Measurements from ENCODE around the gene SMCO4. TPM values are rescaled to one million over a fixed set of nuclear protein-coding genes. Genes with fewer than 3 reads are reported as not detected.

Gene SMCO4
- total RNA-seq, 1 experiment from 2014 or later = 50.1 TPM

DNA sequence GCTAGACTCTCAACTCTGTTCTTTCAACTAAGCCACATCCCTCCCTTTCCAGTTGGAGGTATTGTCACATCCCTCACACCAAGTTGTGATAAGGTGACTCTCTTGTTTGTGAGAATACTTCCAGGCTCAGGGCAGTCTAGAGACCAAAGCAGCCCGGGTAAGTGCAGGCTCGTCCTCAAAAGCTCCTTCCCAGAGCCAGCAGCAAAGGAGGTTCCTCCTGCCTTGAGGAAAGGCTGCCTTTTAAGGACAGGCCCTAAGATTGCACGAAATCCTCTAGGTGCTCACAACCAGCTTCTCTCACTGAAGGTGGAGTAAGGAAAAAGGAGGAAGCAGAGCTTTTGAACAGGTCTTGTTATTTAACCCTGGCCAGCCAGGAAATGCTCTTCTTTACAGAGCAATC is 53.4 kb downstream of the SMCO4 start (continued):
- TF ChIP-seq, protein P1, sequence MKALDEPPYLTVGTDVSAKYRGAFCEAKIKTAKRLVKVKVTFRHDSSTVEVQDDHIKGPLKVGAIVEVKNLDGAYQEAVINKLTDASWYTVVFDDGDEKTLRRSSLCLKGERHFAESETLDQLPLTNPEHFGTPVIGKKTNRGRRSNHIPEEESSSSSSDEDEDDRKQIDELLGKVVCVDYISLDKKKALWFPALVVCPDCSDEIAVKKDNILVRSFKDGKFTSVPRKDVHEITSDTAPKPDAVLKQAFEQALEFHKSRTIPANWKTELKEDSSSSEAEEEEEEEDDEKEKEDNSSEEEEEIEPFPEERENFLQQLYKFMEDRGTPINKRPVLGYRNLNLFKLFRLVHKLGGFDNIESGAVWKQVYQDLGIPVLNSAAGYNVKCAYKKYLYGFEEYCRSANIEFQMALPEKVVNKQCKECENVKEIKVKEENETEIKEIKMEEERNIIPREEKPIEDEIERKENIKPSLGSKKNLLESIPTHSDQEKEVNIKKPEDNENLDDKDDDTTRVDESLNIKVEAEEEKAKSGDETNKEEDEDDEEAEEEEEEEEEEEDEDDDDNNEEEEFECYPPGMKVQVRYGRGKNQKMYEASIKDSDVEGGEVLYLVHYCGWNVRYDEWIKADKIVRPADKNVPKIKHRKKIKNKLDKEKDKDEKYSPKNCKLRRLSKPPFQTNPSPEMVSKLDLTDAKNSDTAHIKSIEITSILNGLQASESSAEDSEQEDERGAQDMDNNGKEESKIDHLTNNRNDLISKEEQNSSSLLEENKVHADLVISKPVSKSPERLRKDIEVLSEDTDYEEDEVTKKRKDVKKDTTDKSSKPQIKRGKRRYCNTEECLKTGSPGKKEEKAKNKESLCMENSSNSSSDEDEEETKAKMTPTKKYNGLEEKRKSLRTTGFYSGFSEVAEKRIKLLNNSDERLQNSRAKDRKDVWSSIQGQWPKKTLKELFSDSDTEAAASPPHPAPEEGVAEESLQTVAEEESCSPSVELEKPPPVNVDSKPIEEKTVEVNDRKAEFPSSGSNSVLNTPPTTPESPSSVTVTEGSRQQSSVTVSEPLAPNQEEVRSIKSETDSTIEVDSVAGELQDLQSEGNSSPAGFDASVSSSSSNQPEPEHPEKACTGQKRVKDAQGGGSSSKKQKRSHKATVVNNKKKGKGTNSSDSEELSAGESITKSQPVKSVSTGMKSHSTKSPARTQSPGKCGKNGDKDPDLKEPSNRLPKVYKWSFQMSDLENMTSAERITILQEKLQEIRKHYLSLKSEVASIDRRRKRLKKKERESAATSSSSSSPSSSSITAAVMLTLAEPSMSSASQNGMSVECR (CRISPR knock-in tag; IDR thresholded peaks at IDR 0.05; ENCODE audit: borderline replicate concordance) = no peak
- TF ChIP-seq NFYB (CRISPR knock-in tag; conservative IDR thresholded peaks at IDR 0.05; ENCODE audit: low read depth) (no peak), ZBTB21 (CRISPR knock-in tag; IDR thresholded peaks at IDR 0.05; ENCODE audit: borderline replicate concordance) (no peak), NR2C2 (CRISPR knock-in tag; IDR thresholded peaks at IDR 0.05) (no peak)
- TF ChIP-seq, protein P2, sequence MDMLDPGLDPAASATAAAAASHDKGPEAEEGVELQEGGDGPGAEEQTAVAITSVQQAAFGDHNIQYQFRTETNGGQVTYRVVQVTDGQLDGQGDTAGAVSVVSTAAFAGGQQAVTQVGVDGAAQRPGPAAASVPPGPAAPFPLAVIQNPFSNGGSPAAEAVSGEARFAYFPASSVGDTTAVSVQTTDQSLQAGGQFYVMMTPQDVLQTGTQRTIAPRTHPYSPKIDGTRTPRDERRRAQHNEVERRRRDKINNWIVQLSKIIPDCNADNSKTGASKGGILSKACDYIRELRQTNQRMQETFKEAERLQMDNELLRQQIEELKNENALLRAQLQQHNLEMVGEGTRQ (CRISPR knock-in tag; IDR thresholded peaks at IDR 0.05) = no peak

DNA sequence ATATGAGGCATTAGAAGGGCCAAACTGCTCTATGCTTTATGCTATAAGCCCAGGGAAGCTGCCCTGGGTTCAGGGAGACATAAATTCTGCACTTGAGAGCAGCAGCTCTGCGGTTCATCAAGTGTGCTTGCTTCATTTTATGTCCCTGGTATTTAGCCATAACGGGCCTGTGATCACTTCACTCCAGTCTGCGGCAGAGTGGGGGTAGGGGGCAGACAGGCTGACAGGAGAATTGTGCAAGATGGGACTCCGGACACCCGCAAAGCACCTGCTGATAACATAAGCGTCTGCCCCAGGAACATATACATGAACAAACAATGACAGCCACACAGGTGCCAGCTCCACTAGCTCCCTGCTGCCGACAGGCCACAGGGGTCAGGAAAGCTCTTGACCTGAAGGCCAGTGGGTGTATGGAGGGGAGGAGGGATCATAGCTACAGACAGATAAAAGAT is 56.1 kb downstream of the SMCO4 start:
- H3K4me1 Mint-ChIP-seq = peaks cover 19% of the 10 kb centered on the region
- POLR2A ChIA-PET = no interaction called here
- H3K4me3 Mint-ChIP-seq = no peak overlapping the region
- ATAC-seq (no peak), DNase-seq (ENCODE audit: low spot score) (no peak)
- no peaks in the 10 kb centered on the region for H3K36me3 Mint-ChIP-seq
- H3K27me3 Mint-ChIP-seq (ENCODE audit: low read depth) = no peaks in the 10 kb centered on the region
- TF ChIP-seq TEAD1 (CRISPR knock-in tag; IDR thresholded peaks at IDR 0.05) = peak; percentile 64; the same call in 1 of the 2 replicates
- TF ChIP-seq ZNF423 (CRISPR knock-in tag; IDR thresholded peaks at IDR 0.05) = peak; percentile 95
- TF ChIP-seq, protein P3, sequence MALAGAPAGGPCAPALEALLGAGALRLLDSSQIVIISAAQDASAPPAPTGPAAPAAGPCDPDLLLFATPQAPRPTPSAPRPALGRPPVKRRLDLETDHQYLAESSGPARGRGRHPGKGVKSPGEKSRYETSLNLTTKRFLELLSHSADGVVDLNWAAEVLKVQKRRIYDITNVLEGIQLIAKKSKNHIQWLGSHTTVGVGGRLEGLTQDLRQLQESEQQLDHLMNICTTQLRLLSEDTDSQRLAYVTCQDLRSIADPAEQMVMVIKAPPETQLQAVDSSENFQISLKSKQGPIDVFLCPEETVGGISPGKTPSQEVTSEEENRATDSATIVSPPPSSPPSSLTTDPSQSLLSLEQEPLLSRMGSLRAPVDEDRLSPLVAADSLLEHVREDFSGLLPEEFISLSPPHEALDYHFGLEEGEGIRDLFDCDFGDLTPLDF (CRISPR knock-in tag; IDR thresholded peaks at IDR 0.05) = no peak
- TF ChIP-seq, protein P4, sequence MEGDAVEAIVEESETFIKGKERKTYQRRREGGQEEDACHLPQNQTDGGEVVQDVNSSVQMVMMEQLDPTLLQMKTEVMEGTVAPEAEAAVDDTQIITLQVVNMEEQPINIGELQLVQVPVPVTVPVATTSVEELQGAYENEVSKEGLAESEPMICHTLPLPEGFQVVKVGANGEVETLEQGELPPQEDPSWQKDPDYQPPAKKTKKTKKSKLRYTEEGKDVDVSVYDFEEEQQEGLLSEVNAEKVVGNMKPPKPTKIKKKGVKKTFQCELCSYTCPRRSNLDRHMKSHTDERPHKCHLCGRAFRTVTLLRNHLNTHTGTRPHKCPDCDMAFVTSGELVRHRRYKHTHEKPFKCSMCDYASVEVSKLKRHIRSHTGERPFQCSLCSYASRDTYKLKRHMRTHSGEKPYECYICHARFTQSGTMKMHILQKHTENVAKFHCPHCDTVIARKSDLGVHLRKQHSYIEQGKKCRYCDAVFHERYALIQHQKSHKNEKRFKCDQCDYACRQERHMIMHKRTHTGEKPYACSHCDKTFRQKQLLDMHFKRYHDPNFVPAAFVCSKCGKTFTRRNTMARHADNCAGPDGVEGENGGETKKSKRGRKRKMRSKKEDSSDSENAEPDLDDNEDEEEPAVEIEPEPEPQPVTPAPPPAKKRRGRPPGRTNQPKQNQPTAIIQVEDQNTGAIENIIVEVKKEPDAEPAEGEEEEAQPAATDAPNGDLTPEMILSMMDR (IDR thresholded peaks at IDR 0.05) = no peak
- peak; percentile 84 for TF ChIP-seq GABPB1 (CRISPR knock-in tag; IDR thresholded peaks at IDR 0.05)
- CTCF ChIA-PET = no interaction called here
- H3K9me3 Mint-ChIP-seq = no peaks in the 10 kb centered on the region
- H3K27ac Mint-ChIP-seq = no peak overlapping the region

DNA sequence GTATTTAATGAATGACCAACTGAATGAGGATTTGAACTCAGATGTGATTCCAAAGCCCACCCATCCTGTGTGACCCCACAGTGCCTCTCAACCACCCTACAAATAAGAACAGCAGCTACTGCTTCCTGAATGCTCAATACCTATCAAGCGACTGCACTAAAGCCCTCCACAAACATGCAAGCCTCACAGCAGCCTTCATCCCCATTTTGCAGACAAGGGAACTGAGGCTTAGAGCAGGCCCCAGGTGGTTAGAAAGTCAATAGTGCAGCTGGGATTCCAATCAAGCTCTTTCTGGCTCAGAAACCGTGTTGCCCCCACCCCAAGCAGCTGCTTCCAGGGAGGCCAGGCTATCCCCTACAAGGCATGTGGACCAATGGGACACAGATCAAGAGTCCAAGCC is 57.2 kb downstream of the SMCO4 start:
- POLR2A ChIA-PET = no interaction called here
- H3K9me3 Mint-ChIP-seq = no peaks in the 10 kb centered on the region
- no peaks in the 10 kb centered on the region for H3K27me3 Mint-ChIP-seq (ENCODE audit: low read depth)
- ATAC-seq (no peak), DNase-seq (ENCODE audit: low spot score) (no peak)
- no peaks in the 10 kb centered on the region for H3K36me3 Mint-ChIP-seq
- CTCF ChIA-PET = interaction anchor here (1.2 kb wide), 1 partner anchor 56 kb away, joined by 3 read pairs; no protein-coding TSS in a partner anchor
- TF ChIP-seq ZNF671 (CRISPR knock-in tag; IDR thresholded peaks at IDR 0.05) = no peak
- TF ChIP-seq, protein P5, sequence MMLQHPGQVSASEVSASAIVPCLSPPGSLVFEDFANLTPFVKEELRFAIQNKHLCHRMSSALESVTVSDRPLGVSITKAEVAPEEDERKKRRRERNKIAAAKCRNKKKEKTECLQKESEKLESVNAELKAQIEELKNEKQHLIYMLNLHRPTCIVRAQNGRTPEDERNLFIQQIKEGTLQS (CRISPR knock-in tag; conservative IDR thresholded peaks at IDR 0.05) = no peak
- TF ChIP-seq, protein P3 (CRISPR knock-in tag; IDR thresholded peaks at IDR 0.05) = no peak
- no peak for TF ChIP-seq ZNF232 (CRISPR knock-in tag; IDR thresholded peaks at IDR 0.05)
- no peak for TF ChIP-seq OVOL2 (CRISPR knock-in tag; IDR thresholded peaks at IDR 0.05; ENCODE audit: borderline replicate concordance)
- no peak overlapping the region for H3K27ac Mint-ChIP-seq
- H3K4me3 Mint-ChIP-seq = no peak overlapping the region
- peaks cover 22% of the 10 kb centered on the region for H3K4me1 Mint-ChIP-seq

All from WTC11 (cell line).